Superior temporal gyrus (tissue), 1 donor: ENCODE measurements around the gene SNX25.
"Not testable (repeated sequence)": the region's sequence is repeated elsewhere in the genome, so short reads cannot be mapped to it uniquely, and the experiment has no call there.

Experiments used
- DNase-seq: peaks from one replicate; pipeline ENCODE4 v3.0.0-alpha.2; 2016; ENCODE audit errors: extremely low spot score

The SNX25 gene

GRCh38 chr4:185232370-185232769 lies 23.0 kb downstream of the SNX25 start:
- DNase-seq = no peak

DNA sequence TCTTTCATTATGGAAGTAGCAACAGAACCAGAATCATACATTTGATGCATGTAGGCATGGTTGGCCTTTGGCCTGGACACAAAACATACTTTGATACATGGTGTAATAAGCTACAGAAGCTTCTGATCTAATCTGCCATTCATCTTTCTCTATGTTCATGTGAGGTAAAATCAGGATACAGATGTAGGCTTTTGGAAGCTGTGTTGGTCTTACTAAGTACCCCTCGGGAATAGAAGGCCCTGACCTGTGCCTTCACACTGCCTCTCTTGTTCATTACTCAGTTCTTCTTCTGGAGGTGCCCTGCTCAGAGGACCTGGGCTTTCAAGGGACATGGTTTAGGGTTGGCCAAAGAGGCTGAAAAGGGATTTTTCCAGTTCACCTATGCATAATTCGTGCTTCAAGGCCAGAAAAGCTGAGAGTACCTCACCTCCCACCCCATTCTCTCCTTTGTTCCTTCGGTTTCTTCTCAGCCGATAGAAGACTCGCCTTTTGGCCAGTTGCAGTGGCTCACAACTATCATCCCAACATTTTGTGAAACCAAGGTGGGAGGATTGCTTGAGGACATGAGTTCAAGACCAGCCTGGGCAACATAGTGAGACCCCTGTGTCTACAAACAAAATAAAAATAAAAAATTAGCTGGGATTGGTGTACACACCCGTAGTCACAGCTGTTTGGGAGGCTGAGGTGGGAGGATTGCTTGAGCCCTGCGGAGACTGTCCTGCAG lies 25.9 kb downstream of the SNX25 start:
- no peak for DNase-seq

- DNase-seq = no peak
Observed at GRCh38 chr4:185235843-185236503, 26.6 kb downstream of the SNX25 start.

- no peak for DNase-seq
Observed at GRCh38 chr4:185237175-185237574, 27.8 kb downstream of the SNX25 start.

GRCh38 chr4:185238215-185238681 lies 28.9 kb downstream of the SNX25 start:
- no peak for DNase-seq

GRCh38 chr4:185238750-185239149 lies 29.4 kb downstream of the SNX25 start:
- no peak for DNase-seq

GRCh38 chr4:185240486-185240885 lies 31.1 kb downstream of the SNX25 start:
- DNase-seq = not testable (repeated sequence)

- no peak for DNase-seq
Observed at GRCh38 chr4:185242749-185243533, 33.5 kb downstream of the SNX25 start.

GRCh38 chr4:185243879-185244278 lies 34.5 kb downstream of the SNX25 start:
- DNase-seq = no peak

DNA sequence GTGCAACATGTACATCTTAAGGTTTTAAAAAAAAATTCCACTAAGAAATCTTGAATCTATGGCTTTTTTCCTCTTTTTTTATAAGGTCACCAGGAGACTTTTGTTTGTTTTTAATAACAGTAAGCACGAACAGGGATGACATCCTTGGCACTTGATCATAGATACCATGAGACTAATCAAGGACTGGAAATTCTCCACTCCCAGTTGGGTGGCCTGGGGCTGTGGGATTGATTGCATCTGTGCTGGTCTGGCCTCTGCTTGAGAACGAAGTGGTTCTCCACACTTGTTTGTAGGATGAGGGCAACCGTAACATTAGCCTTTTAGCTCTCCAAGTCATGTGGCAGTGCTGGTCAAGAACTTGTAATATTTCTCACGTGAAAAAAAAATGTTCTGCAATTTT lies 35.4 kb downstream of the SNX25 start:
- no peak for DNase-seq

DNA sequence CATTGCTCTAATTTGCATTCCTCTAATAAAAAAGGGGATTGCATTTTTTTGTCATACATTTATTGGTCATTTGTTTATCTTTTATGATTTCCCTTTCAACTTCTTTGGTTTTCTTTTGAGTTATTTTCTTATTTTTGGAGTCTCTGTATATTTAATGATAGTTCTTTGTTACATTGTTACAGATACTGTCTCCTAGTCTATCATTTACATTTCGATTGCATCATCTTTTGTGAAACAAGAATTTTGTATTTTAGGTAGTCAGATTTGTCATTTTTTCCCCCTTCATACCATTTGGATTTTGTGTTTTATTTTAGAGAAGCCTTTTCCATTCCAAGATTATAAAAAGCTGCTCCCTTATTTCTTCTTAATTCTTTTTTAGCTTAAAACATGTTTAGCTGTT lies 37.1 kb downstream of the SNX25 start:
- DNase-seq = no peak

- DNase-seq = no peak
Observed at GRCh38 chr4:185247151-185247550, 37.8 kb downstream of the SNX25 start.

DNA sequence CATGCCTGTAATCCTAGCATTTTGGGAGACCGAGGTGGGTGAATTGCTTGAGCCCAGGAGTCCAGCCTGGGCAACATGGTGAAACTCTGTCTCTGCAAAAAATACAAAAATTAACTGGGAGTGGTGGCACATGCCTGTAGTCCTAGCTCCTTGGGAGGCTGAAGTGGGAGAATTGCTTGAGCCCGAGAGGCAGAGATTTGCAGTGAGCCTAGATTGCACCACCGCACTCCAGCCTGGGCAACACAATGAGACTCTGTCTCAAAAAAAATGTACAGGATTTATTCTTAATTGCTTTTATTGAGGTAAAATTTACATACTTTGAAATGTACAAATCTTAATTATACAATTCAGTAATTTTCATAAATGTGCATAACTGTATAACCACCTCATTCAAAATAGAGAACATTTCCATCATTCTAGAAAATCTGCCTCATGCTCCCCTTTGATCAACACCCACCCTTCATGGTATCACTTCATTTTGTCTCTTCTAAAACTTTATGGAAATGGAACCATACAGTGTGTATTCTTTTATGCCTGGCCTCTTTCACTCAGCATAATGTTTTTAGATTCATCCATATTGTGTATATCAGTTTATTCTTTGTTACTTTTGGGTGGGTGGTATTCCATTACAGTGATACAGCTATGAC lies 39.1 kb downstream of the SNX25 start:
- DNase-seq = no peak

GRCh38 chr4:185249105-185249504 lies 39.7 kb downstream of the SNX25 start:
- no peak for DNase-seq

- DNase-seq = no peak
Observed at GRCh38 chr4:185254434-185254833, 45.0 kb downstream of the SNX25 start.

DNA sequence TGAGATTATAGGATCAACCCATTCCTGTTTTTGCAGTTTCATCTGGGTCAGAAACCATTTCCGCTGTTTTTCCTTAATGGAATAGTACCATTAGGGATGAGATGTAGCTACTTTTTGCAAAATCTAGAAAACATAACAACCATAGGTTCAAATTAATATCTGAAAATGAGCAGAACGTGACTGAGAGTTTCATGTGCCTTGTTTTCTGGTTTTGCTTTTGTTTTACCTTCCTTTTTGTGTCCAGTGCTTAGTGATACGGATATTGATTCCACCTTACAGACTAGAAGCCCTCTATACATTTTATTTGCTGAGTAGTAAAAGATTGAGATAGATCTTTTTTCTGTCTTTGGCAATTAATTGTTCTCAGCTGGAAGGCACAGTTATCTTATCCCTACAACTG lies 46.5 kb downstream of the SNX25 start:
- DNase-seq = no peak

DNA sequence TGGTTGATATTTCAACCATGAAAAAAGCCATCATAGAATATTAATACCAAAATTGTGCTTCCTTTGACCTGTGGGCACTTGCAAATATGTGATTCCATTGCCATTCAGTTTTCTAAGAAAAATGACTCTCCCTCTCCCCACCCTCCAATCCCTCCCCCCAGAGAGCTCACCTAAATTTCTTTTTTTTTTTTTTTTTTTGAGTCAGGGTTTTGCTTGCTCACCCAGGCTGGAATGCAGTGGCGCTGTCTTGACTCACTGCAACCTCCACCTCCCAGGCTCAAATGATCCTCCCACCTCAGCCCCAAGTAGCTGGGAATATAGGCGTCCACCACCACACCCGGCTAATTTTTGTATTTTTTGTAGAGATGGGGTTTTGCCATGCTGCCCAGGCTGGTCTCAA lies 47.0 kb downstream of the SNX25 start:
- no peak for DNase-seq

DNA sequence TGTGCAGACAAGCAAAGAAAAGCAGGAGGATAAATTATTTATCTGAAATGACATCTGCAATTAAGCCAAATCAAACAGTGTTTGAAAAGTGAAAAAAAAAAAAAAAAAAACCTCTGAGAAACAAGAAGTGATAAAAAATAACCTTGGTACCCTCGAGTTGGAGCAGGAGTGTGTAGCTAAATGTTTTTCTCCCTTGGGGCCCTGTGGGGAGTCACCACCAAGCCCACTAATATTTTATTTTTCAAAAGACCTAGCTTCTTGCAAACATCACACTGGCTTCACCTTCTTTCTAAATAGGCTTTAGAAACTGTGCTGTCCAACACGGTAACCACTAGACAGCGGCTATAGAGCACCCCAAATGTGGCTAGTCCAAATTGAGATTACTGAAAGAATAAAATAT lies 47.7 kb downstream of the SNX25 start:
- DNase-seq = no peak

DNA sequence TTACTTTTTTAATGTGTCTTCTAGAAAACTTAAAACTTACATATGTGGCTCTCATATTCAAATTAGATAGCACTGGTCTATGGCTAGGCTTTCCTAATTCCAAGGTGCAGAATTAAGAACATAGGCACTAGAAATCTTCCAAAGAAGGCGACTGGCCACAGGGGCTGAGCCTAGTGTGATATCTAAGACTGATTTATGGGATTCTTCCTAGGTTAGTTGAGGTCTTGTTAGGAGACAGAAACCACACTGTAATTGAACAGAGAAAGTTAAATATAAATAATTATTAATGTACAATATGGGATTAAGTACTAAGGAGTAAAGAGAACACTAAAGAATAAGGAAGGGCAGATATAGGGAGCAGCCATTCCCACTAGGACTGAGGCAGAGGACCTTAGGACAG lies 48.3 kb downstream of the SNX25 start:
- no peak for DNase-seq

- peak; percentile 64 for DNase-seq
Observed at GRCh38 chr4:185258741-185259140, 49.3 kb downstream of the SNX25 start.

GRCh38 chr4:185259719-185260118 lies 50.3 kb downstream of the SNX25 start:
- no peak for DNase-seq

- DNase-seq = no peak
Observed at GRCh38 chr4:185261946-185262345, 52.5 kb downstream of the SNX25 start.
